Lower leg skin (tissue), 3 donors: ENCODE data around the gene PPCDC.

Experiments used
- POLR2A ChIP-seq, 2 donors: fragments of 450-650 bp; IDR thresholded peaks; one replicate each; pipeline ENCODE4 v1.6.1; 2016 to 2017; ENCODE audit warnings: antibody characterized with exemption in 2 of 2, mild to moderate bottlenecking in 1 of 2, moderate library complexity in 1 of 2
- TF ChIP-seq, protein P1 (sequence below), 3 donors: fragments of 450-650 bp; IDR thresholded peaks; one replicate each; pipeline ENCODE4 v1.5.1; 2016; ENCODE audit warnings: antibody characterized with exemption in 3 of 3, mild to moderate bottlenecking in 3 of 3, moderate library complexity in 2 of 3

DNA sequence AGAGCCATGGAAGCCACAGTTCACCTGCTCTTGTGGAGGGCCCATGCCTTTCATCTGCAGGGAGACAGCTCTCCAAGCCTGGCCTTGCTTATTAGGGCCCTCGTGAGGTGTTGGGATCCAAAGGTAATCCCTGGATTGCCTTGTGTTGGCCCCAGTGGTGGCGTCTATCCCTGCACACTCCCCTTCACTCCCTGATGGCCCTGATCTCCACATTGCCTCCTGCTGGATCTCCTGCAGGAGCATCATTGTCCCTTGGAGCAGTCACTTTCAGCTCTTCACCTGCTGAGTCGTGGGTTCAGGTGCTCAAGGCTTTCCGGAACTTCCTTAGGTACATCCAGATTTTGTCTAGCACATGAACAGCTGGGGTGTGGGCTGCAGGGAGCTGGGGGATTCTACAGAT lies 7.0 kb downstream of the PPCDC start:
- TF ChIP-seq, protein P1, sequence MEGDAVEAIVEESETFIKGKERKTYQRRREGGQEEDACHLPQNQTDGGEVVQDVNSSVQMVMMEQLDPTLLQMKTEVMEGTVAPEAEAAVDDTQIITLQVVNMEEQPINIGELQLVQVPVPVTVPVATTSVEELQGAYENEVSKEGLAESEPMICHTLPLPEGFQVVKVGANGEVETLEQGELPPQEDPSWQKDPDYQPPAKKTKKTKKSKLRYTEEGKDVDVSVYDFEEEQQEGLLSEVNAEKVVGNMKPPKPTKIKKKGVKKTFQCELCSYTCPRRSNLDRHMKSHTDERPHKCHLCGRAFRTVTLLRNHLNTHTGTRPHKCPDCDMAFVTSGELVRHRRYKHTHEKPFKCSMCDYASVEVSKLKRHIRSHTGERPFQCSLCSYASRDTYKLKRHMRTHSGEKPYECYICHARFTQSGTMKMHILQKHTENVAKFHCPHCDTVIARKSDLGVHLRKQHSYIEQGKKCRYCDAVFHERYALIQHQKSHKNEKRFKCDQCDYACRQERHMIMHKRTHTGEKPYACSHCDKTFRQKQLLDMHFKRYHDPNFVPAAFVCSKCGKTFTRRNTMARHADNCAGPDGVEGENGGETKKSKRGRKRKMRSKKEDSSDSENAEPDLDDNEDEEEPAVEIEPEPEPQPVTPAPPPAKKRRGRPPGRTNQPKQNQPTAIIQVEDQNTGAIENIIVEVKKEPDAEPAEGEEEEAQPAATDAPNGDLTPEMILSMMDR (IDR thresholded peaks at IDR 0.05) = no peak
- no peak for TF ChIP-seq POLR2A (IDR thresholded peaks at IDR 0.05)
